Limb (tissue), 2 donors: ENCODE data around the gene STAG1.
"Not testable (repeated sequence)": the region's sequence is repeated elsewhere in the genome, so short reads cannot be mapped to it uniquely, and the experiment has no call there.

Experiments used
- DNase-seq, 2 donors: peaks; one replicate each; pipeline ENCODE4 v3.0.0-alpha.2; 2016; ENCODE audit errors: extremely low spot score in 2 of 2

The STAG1 gene

DNA sequence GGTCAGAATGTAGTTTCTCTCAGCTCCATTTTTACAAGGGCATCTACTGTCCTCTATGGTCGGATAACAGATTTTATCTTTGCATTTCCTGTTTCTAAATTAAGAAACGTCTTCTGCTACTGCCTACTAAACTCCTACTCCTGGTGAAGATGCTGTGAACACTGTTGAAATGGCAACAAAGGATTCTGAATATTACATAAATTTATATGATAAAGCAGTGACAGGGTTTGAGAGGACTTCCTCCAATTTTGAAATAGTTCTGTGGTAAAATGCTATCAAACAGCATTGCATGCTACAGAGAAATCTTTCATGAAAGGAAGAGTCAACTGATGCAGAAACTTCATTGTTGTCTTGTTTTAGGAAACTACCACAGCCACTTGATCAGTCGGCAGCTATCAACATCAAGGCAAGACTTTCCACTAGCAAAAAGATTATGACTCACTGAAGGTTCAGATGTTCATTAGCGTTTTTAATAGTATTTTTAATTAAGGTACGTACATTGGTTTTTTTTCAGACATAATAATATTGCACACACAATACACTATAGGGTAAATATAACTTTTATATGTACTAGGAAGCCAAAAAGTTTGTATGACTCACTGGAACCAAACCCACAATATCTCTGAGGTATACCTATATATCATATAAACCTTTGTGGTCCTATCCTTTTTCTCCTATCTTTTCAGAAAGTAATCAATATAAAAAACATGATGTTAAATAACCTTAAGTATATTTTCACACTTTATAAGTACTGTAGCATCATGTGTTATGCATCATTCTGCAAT is 156.1 kb downstream of the STAG1 start:
- DNase-seq: no peak

DNA sequence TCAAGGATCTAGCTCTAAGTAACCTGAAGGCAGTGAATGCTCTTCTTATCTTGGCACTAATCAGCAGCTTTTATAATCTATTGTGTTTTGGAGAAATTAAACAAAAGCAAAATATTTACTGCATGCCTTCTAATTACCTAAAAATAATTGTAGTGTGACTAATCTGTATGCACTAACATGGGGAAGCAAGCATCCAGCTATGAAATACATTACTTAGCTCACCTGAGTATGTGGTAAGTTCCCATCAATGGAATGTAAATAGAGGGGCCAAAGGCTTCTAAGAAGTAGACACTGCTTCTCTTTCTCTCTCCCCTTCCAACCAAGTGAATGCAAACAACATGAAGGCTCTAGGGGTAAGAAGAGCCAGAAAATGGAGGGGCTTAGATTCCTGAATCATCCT is 165.6 kb downstream of the STAG1 start:
- DNase-seq: no peak

DNA sequence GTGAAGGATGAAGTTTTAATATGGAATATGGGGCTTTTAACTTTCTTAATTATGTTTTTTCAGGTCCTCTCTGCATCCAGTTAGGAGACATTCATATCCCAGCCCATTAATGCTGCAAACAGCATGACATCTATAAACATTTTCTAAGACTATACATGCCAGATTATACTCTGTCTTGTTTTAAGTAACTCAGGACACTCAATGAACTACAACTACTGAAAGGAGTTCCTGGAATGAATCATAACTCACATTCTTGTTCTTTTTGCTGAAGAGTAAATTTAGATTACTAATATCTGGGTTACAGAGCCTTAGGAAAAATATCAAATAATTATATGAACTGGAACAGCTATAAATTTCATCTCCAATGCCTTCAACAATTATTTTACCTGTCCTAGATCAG is 167.4 kb downstream of the STAG1 start:
- DNase-seq: no peak

DNA sequence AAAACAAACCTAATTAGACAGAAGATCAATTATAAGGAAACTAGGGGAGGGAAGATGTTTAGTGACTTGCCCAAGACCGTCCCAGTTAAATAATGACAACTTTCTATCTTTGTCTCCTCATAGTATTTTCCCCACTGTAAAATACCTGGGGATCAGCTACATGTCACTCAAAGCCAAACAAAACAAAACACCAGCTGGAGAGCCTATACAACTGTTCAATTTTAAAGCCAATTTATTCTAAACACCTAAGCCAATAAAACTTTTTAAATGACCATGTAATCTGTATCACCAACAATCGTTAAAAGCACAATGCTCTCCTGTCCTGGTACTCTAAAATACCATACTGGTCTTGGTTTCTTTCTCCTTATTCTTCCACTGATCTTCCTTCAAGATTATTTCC is 168.4 kb downstream of the STAG1 start:
- no peak for DNase-seq

DNA sequence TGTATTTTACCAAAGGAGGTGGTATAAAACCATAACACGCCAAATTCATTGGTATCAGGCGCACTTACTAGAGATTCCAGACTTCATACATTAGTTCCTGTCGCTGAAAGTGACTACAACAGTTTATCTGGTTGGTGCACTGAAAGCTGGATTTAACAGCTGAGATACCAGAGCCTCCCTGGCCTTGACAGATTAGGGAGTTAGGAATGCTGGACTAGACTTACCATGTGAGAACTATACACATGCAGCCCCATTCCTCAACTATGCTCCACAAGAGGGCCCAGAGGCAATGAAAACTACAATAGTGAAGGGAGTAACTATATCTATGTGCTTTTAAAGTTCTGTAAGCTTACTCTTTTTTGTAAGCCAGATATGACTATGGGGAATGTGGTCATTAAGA is 174.4 kb downstream of the STAG1 start:
- DNase-seq: no peak

DNA sequence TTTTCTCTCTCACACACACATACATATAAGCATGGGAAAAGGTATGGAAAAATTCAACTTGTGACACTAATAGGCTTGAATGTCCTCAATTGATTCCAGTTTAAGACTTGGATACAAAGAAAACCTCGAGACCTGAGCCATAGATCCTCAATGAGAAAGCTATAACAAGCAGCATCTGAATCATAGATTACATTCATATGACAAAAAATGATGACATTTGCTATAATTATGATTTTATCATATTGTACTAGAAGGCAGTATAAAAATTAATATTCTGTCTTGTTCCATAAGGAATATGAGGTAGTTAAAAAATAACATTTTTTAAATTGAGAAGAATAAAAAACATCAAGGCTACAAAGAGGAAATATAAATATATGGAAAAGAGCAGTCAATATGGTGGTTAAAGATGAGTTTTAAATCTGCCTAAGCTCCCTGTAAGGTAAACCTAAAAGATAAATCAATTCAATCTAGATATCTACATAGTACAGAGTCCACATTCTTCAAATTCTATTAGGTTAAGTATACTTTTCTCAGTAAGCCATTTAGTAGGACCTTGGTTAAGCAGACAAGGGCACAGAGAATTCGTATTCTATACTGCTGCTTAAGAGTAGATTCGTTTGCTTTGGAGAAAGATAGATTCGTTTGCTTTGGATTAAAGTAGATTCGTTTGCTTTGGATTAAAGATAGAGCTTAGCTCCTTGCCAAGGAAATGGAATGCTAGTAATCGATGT is 175.7 kb downstream of the STAG1 start:
- DNase-seq: no peak

DNA sequence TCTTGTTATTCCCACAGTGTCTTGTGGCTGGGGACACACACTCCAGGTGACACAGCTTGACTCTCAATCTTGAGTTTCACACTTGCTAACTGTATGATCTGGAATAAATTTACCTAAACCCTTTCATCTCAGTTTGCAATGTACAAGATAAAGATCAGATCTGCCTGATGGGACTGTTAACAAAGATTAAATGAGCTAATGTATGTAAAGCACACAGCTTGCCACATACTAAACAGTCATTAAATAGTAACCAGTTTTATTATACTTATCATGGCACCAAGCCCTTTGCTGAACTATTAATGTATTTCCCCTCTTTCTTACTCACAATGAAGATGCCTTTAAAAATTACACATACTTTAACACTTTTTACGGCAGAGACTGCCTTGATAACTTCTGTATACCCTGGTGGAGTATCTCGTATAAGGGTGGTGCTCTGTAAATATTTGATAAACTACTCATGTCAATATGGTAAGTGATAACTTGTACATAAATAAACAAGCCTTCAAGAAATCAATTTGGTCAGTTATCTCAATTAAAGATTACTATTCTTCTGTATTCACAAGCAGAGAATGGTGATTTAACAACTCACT is 184.5 kb downstream of the STAG1 start:
- no peak for DNase-seq

DNA sequence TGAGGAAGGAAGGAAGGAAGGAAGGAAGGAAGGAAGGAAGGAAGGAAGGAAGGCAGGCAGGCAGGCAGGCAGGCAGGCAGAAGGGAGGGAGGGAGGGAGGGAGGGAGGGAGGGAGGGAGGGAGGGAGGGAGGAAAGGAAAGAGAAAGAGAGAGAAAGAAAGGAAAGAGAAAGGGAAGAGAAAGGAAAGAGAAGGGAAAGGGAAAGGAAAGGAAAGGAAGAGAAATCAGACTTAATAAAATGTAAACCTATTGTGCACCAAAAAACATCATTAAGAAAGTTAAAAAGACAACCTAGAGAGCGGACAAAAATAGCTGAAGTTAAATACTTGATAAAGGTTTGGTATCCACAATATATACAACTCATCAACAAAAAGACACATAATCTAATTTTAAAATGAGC is 187.2 kb downstream of the STAG1 start:
- not testable (repeated sequence) for DNase-seq

DNA sequence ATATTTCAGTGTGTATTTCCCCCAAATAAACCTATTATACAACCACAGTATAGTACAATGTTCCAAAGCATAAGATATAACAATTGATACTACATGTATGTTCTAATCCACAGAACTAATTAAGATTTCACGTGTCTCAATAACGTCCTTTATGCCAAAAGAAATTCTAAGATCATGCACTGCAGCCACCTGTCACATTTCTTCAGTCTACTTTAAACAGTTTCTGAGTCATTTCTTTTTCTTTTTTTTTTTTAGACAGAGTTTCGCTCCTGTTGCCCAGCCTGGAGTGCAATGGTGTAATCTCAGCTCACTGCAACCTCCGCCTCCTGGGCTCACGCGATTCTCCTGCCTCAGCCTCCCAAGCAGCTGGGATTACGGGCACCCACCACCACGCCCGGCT is 190.2 kb downstream of the STAG1 start:
- DNase-seq: no peak

DNA sequence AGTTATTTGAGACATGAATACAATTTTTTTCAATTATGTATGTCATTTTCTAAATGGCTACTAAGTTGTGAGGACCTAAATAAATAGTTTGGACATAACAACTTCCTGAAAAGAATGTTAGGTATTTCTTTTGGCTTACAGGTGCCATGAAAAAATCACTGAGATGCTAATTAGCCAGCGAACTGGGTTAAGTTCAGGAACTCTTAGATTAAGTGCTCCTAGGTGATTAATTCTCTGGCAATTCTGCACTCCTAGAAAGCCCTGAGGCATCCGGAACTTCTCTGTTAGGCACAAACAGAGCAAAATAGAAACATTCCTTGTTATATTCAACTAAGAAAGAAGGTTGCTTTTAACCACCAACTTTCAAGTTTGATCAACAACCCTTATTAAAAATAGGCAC is 192.3 kb downstream of the STAG1 start:
- DNase-seq: no peak

DNA sequence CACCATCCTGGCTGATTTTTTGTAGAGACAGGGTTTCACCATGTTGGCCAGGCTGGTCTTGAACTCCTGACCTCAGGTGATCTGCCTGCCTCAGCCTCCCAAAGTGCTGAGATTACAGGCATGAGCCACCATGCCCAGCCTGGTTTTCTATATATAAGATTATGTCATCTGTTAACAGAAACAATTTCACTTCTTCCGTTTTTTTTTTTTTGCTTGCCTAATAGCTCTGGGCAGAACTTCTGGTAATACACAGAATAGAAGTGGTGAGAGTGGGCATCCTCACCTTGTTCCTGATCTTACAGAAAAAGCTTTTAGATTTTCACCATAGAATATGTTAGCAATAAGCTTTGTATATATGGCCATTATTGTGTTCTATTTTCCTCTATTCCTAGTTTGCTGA is 202.7 kb downstream of the STAG1 start:
- DNase-seq: not testable (repeated sequence)

DNA sequence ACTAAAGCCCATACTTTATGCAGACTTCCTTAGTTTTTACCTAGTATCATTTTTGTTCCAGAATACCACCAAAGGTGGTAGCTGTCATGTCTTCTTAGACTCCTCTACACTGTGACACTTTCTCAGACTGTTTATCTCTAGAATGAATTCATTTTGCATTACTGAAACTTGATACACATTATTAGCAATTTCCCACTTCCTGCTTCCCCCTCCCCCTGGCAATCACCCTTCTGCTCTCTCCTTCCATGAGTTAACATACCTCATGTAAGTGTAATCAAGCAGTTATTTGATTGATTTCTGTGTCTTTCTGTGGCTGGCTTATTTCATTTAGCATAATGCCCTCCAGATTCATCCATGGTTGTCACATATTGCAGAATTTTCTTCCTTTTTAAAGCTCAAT is 204.9 kb downstream of the STAG1 start:
- DNase-seq: no peak

DNA sequence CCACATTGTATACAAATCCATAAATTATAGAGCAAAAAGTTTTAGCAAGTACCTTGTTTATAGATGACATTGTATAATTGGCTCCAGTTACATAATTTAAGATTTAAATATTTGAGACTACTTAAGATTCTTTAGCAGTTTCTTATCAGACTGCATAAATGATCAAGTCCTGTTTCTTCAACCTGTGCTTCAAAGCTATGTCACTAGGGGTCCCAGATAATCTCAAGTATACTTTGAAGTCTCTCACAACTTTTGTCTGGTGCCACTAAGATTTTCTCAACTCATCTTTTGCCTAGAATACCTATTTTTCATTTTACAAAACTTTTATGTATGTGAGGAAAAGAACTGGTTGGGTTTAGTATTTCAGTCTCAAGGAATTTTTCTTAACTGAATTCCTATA is 205.5 kb downstream of the STAG1 start:
- no peak for DNase-seq

DNA sequence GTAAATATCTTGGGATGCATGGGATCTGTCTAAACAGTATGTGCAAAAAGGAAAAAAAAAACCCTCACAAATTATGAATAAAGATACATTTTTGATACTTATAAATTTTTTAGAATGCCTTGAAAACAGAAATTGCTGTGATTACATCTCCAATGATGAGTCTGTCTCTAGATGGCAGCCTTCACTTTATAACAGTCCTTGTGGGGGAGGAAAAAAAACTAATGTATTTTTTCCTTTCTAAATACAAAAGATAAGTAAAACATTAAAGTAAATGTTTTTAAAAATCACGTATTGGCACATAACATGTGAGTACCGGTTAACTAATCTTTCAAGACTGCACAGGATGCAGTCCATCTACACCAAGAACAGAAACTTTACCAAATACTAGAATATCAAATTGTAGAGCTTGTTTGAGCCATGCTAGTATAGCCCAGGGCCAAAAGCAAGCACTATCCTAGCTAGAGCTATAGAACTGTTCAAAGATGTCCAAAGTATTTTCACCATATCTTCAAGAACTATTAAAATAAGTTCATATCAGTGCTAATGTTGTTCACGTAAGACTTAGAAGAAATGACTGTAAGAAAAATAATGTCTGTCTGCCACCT is 206.4 kb downstream of the STAG1 start:
- no peak for DNase-seq

DNA sequence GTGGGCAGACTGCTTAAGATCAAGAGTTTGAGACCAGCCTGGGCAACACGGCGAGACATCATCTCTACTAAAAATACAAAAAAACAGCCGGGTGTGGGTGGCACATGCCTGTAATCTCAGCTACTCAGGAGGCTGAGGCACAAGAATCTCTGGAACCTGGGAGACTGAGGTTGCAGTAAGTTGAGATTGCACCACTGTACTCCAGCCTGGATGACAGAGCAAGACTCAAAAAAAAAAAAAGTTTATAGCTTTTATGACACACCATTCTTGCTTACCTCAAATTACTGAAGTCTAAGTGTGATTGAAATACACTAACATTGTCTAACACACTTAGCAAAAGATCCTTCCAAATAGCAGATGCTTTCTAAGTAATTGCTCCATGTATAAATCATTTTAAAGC is 207.6 kb downstream of the STAG1 start:
- no peak for DNase-seq

DNA sequence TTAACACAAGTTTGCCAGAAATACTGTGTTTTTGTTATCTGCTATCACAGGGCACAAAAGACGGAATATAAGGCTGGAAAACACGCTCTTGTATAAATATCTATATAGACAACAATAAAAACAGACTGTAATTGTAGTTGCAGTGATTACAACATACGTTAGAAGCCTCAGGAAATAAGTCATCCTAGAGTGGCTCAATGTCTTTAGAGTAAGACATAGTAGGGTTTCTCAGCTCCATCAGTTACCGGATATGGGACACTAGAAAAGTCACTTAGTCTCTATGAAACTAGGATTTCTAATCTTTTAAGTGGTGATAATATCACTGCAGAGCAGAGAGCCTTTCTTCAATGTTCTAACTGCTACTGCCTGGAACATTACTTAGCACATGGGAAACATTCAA is 208.8 kb downstream of the STAG1 start:
- no peak for DNase-seq

DNA sequence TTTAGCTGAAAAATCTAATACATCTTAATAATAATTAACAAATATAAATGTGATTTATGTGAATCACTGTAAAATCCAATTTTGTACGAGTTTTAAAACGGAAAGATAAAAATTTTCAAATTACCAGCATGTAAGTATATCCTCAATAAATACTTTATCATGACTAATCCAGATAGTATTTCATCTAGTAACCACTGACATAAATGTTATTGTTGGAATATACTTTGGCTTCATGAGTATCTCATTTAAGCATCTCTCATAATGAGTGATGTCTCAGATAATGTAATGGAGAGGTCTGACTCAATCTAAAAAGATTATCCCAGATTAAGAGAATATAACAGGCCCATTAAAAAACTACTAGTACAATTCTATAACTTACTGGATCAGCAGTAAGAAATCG is 216.3 kb downstream of the STAG1 start:
- DNase-seq: no peak

DNA sequence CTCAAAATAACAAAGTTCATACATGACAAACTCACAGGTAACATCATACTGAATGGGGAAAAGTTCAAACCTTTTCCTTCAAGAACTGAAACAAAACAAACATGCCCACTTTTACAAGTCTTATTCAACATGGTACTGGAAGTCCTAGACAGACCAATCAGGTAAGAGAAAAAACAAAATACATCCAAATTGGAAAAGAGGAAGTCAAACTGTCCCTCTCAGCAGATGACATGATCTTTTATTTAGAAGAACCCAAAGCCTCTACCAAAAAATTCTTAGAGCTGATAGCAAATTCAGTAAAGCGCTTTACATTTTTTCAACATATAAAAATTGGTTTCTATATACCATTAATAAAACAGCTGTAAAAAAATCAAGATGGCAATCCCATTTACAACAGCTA is 219.4 kb downstream of the STAG1 start:
- DNase-seq: no peak

DNA sequence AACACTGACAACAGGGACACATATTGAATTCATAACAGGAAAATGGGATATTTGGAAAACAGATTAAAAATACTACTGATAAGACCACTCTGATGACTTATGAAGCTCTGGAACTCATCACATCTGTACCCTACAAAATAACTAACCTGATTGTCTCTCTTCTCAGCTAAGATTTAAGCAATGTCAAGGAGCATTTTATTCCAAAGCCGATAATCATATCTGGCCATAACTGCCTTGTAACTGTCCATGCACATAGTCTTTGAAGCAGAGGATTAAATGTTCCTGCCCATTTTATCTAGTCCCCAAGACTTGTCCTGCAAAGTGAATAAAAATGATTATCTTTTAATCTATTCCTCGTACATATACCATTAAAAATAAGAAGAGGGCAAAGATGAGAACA is 234.1 kb downstream of the STAG1 start:
- no peak for DNase-seq

DNA sequence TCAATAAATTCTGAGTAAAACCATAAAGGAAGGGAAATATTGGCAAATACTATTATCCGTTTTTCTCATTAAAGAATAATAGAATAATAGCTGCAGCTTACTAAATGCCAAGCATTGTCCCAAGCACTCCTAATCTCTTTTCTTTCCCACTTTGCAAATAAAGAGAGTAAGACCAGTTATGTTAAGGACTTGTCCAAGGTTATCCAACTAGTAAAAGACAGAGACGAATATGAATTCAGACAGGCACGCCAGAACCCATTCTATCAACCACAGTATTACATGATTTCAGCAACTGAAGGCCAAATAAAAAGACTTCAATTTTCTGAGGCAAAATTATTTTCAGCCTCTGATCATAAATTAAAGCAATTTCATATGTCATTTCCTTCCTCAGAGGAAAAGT is 235.5 kb downstream of the STAG1 start:
- no peak for DNase-seq

DNA sequence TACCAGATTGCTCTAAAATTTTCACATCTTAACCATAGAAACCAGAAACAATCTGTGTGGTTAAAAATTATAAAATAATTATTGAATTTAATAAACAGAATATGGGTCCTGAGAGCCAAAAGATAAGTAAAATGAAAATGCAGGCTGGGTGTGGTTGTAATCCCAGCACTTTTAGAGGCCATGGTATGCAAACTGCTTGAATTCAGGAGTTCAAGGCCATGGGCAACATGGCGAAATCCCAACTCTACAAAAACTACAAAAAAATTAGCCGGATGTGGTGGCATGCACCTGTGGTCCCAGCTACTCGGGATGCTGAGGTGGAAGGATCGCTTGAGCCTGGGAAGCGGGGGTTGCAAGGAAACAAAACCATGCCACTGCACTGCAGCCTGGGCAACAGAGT is 236.1 kb downstream of the STAG1 start:
- no peak for DNase-seq

DNA sequence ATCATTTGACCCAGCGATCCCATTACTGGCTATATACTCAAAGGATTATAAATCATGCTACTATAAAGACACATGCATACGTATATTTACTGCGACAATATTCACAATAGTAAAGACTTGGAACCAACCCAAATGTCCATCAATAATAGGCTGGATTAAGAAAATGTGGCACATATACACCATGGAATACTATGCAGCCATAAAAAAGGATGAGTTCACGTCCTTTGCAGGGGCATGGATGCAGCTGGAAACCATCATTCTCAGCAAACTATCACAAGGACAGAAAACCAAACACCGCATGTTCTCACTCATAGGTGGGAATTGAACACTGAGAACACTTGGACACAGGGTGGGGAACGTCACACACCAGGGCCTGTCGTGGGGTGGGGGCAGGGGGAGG is 237.6 kb downstream of the STAG1 start:
- DNase-seq: not testable (repeated sequence)
